Measurements from ENCODE around the gene PDLIM5.

Gene PDLIM5

GRCh38 chr4:94435874-94436273 lies 15.9 kb upstream of the PDLIM5 start:
- no peak overlapping the region for H3K4me3 ChIP-seq (ENCODE audit: low read depth, low read length)
- TF ChIP-seq CTCF (IDR thresholded peaks at IDR 0.05; ENCODE audit: low read depth, low read length, missing control alignments), result no peak
- in situ Hi-C loops (cut with HindIII; ENCODE audit: low sequenced_read_pairs), result no loop called here
- no peak for DNase-seq (ENCODE audit: low read depth)

- no peak for TF ChIP-seq CTCF (IDR thresholded peaks at IDR 0.05; ENCODE audit: low read depth, low read length, missing control alignments)
- in situ Hi-C loops (cut with HindIII; ENCODE audit: low sequenced_read_pairs), result no loop called here
- no peak overlapping the region for H3K4me3 ChIP-seq (ENCODE audit: low read depth, low read length)
These were observed 15.2 kb upstream of the PDLIM5 start for GRCh38 chr4:94436512-94436911.

GRCh38 chr4:94439606-94440005 lies 12.1 kb upstream of the PDLIM5 start:
- in situ Hi-C loops (cut with HindIII; ENCODE audit: low sequenced_read_pairs), result no loop called here
- no peak overlapping the region for H3K4me3 ChIP-seq (ENCODE audit: low read depth, low read length)
- DNase-seq (ENCODE audit: low read depth), result no peak
- no peak for TF ChIP-seq CTCF (IDR thresholded peaks at IDR 0.05; ENCODE audit: low read depth, low read length, missing control alignments)

More at GRCh38 chr4:94436512-94436911, 15.2 kb upstream of the PDLIM5 start:
- no peak for DNase-seq (ENCODE audit: low read depth)

GRCh38 chr4:94441838-94442237 lies 9.9 kb upstream of the PDLIM5 start:
- no peak for TF ChIP-seq CTCF (IDR thresholded peaks at IDR 0.05; ENCODE audit: low read depth, low read length, missing control alignments)
- no peak overlapping the region for H3K4me3 ChIP-seq (ENCODE audit: low read depth, low read length)
- in situ Hi-C loops (cut with HindIII; ENCODE audit: low sequenced_read_pairs), result no loop called here
- no peak for DNase-seq (ENCODE audit: low read depth)

- no peak for TF ChIP-seq CTCF (IDR thresholded peaks at IDR 0.05; ENCODE audit: low read depth, low read length, missing control alignments)
- no peak for DNase-seq (ENCODE audit: low read depth)
- no peak overlapping the region for H3K4me3 ChIP-seq (ENCODE audit: low read depth, low read length)
- in situ Hi-C loops (cut with HindIII; ENCODE audit: low sequenced_read_pairs), result no loop called here
These were observed 9.5 kb upstream of the PDLIM5 start for GRCh38 chr4:94442251-94442650.

- TF ChIP-seq CTCF (IDR thresholded peaks at IDR 0.05; ENCODE audit: low read depth, low read length, missing control alignments), result no peak
- no peak for DNase-seq (ENCODE audit: low read depth)
- no peak overlapping the region for H3K4me3 ChIP-seq (ENCODE audit: low read depth, low read length)
- in situ Hi-C loops (cut with HindIII; ENCODE audit: low sequenced_read_pairs), result no loop called here
These were observed 5.4 kb upstream of the PDLIM5 start for GRCh38 chr4:94446386-94446785.
